GM12878 (cell line): ENCODE measurements around the gene HPSE2.

Experiments used
- CBX3 ChIP-seq: fragments of 200-600 bp; sonication (generic); IDR thresholded peaks from 2 replicates; pipeline ENCODE4 v1.6.1; 2016; ENCODE audit warnings: low read depth, borderline replicate concordance
- EGR1 ChIP-seq, 2 experiments: IDR thresholded peaks; 1 replicate in 1 of 2; 2 replicates in 1 of 2; pipeline ENCODE4 v1.6.1; 2011 to 2012; ENCODE audit warnings: low read depth in 2 of 2, low read length in 2 of 2, borderline replicate concordance in 1 of 2, mild to moderate bottlenecking in 1 of 2, moderate library complexity in 1 of 2
- EP300 ChIP-seq, 2 experiments: fragments of 150-350 bp in 1 of 2; IDR thresholded peaks; 2 replicates each; pipeline ENCODE4 v1.6.1; 2011 to 2012; ENCODE audit warnings: low read depth in 2 of 2, low read length in 2 of 2, borderline replicate concordance in 1 of 2, improper control_type of control experiment in 1 of 2, inconsistent platforms in 1 of 2; ENCODE audit not compliant: control insufficient read depth in 1 of 2
- EZH2 ChIP-seq: IDR thresholded peaks from 2 replicates; pipeline ENCODE4 v1.6.1; 2012; ENCODE audit warnings: low read depth, mild to moderate bottlenecking, control low read depth, inconsistent platforms, low read length, borderline replicate concordance; ENCODE audit not compliant: control insufficient read depth
- FOXK2 ChIP-seq: fragments of 450-650 bp; IDR thresholded peaks from 2 replicates; pipeline ENCODE4 v1.6.1; 2017; ENCODE audit warnings: mild to moderate bottlenecking, moderate library complexity
- HDAC2 ChIP-seq: fragments of 200-600 bp; sonication (generic); IDR thresholded peaks from 2 replicates; pipeline ENCODE4 v1.6.1; 2017
- RAD21 ChIP-seq: IDR thresholded peaks from 2 replicates; pipeline ENCODE4 v1.6.1; 2011; ENCODE audit warnings: mild to moderate bottlenecking, low read depth, low read length, moderate library complexity; ENCODE audit not compliant: insufficient read depth
- SIN3A ChIP-seq: IDR thresholded peaks from 2 replicates; pipeline ENCODE4 v1.6.1; 2012; ENCODE audit warnings: low read depth, low read length, improper control_type of control experiment
- SRF ChIP-seq, 2 experiments: IDR thresholded peaks; 2 replicates each; pipeline ENCODE4 v1.6.1; 2011; ENCODE audit warnings: low read depth in 2 of 2, low read length in 2 of 2, mild to moderate bottlenecking in 1 of 2, moderate library complexity in 1 of 2
- TCF7 ChIP-seq: IDR thresholded peaks from 2 replicates; pipeline ENCODE4 v1.6.1; 2014; ENCODE audit warnings: antibody characterized with exemption, borderline replicate concordance
- TF ChIP-seq, protein P1 (sequence below): IDR thresholded peaks from 2 replicates; pipeline ENCODE4 v1.6.1; 2011; ENCODE audit warnings: borderline replicate concordance, low read depth, mild to moderate bottlenecking, moderate library complexity, mixed read lengths, low read length; ENCODE audit not compliant: insufficient read depth; ENCODE audit errors: extremely low read length
- TF ChIP-seq, protein P2 (sequence below), 3 experiments: IDR thresholded peaks in 2 of 3; conservative IDR thresholded peaks in 1 of 3; 2 replicates each; pipeline ENCODE4 v1.5.1; 2011; ENCODE audit warnings: low read depth in 3 of 3, low read length in 3 of 3, mild to moderate bottlenecking in 3 of 3, control low read depth in 2 of 3, moderate library complexity in 2 of 3, inconsistent platforms in 1 of 3, mixed read lengths in 1 of 3; ENCODE audit not compliant: control insufficient read depth in 2 of 3, insufficient read depth in 1 of 3; ENCODE audit errors: extremely low read depth in 1 of 3
- TF ChIP-seq, protein P3 (sequence below): IDR thresholded peaks from 2 replicates; pipeline ENCODE4 v1.6.1; 2012; ENCODE audit warnings: low read depth, low read length, improper control_type of control experiment

DNA sequence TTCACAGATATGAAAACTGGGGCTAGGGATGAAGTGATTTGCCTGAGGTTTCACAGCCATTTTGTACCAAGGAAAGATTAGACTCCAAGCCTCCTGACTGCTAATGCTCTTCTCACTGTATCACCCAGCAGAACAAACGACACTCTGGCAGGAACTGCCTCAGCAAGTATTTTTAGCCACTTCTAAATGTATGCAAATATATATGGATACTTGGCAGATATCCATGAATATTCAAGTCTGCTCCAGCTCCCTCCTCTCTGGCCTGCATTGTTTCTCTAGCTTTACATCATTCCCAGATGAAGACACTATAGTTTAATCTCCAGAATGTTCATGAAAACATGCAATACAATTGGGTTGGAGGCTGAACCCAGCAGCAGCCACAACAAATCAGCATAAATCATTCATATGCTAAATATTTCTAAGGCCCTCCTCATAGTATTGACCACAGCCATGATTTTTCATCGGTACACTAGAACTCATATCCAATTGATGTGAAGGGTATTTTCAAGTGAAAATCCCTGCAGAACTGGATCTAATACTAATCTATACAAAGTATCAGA, 65.5 kb downstream of the HPSE2 start:
- TF ChIP-seq, protein P1, sequence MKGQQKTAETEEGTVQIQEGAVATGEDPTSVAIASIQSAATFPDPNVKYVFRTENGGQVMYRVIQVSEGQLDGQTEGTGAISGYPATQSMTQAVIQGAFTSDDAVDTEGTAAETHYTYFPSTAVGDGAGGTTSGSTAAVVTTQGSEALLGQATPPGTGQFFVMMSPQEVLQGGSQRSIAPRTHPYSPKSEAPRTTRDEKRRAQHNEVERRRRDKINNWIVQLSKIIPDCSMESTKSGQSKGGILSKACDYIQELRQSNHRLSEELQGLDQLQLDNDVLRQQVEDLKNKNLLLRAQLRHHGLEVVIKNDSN: no peak
- TF ChIP-seq TCF7: no peak
- TF ChIP-seq, protein P2, sequence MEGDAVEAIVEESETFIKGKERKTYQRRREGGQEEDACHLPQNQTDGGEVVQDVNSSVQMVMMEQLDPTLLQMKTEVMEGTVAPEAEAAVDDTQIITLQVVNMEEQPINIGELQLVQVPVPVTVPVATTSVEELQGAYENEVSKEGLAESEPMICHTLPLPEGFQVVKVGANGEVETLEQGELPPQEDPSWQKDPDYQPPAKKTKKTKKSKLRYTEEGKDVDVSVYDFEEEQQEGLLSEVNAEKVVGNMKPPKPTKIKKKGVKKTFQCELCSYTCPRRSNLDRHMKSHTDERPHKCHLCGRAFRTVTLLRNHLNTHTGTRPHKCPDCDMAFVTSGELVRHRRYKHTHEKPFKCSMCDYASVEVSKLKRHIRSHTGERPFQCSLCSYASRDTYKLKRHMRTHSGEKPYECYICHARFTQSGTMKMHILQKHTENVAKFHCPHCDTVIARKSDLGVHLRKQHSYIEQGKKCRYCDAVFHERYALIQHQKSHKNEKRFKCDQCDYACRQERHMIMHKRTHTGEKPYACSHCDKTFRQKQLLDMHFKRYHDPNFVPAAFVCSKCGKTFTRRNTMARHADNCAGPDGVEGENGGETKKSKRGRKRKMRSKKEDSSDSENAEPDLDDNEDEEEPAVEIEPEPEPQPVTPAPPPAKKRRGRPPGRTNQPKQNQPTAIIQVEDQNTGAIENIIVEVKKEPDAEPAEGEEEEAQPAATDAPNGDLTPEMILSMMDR (IDR thresholded peaks at IDR 0.05 in 2 of 3, conservative IDR thresholded peaks at IDR 0.05 in 1 of 3; ENCODE audit: control insufficient read depth in 2 of 3, extremely low read depth in 1 of 3, insufficient read depth in 1 of 3, low read depth in 3 of 3, low read length in 3 of 3): no peak
- TF ChIP-seq SIN3A: no peak
- TF ChIP-seq EZH2: no peak
- no peak for TF ChIP-seq CBX3
- TF ChIP-seq, protein P3, sequence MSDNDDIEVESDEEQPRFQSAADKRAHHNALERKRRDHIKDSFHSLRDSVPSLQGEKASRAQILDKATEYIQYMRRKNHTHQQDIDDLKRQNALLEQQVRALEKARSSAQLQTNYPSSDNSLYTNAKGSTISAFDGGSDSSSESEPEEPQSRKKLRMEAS: no peak
- TF ChIP-seq RAD21: no peak
- no peak for TF ChIP-seq SRF (IDR thresholded peaks at IDR 0.05; ENCODE audit: low read depth in 2 of 2, low read length in 2 of 2)
- no peak for TF ChIP-seq HDAC2
- TF ChIP-seq EP300 (IDR thresholded peaks at IDR 0.05; ENCODE audit: borderline replicate concordance in 1 of 2, control insufficient read depth in 1 of 2, low read depth in 2 of 2, low read length in 2 of 2): no peak
- no peak for TF ChIP-seq EGR1 (IDR thresholded peaks at IDR 0.05; ENCODE audit: borderline replicate concordance in 1 of 2, low read depth in 2 of 2, low read length in 2 of 2)
- no peak for TF ChIP-seq FOXK2
